Measurements from ENCODE around the gene RNF4.
"Not testable (repeated sequence)": the region's sequence is repeated elsewhere in the genome, so short reads cannot be mapped to it uniquely, and the experiment has no call there.

The RNF4 gene

DNA sequence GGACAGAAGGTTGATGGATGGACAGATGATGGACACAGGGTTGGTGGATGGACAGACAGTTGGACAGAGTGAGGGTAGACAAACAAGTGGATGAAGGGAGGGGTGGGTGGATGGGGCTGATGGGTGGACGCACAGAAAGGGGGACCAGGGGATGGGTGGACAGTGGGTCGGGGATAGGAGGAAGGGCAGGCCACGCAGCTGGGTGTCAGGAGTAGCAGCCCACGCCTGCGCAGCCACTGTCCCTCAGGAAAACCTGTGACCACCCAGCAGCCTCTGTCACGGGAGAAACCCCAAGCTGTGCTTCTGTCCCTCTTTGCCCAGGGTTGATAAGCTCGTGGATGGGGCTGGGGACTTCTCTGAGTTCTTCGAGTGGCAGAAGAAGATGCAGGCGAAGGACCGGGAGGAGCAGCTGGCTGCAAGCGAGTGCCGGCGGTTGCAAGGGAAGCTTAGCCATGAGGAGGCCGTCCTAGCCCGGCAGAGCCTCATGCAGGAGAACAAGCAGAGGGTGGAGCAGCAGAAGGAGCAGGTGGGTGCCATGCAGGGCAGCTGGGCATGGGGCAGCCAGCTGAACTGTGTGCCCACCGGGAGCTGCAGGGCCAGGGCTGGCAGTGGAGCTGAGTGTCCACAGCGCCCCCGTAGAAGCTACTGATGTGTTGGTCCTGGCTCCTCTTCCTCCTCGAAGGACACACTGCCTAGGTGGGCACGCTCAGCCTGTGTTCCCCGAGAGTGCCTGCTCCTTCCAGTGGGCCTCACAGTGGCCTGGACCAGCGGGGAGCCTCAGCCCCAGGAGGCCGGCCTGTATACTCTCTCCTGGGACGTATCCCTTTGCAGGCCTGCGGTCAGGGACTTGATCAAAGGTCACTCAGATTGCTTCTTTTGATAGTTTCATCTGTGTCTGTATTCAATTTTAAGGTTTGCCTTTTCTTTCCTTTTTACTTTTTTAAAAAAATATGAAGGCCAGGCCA, 16.8 kb upstream of the RNF4 start:
- no peak for DNase-seq (ENCODE audit: low read depth in 1 of 2, low spot score in 1 of 2)
- no peak for TF ChIP-seq JUND (IDR thresholded peaks at IDR 0.05; ENCODE audit: low read depth)
- in situ Hi-C loops (cut with HindIII; ENCODE audit: low pct_unique_long_range_greater_than_20kb, low sequenced_read_pairs) = no loop called here

DNA sequence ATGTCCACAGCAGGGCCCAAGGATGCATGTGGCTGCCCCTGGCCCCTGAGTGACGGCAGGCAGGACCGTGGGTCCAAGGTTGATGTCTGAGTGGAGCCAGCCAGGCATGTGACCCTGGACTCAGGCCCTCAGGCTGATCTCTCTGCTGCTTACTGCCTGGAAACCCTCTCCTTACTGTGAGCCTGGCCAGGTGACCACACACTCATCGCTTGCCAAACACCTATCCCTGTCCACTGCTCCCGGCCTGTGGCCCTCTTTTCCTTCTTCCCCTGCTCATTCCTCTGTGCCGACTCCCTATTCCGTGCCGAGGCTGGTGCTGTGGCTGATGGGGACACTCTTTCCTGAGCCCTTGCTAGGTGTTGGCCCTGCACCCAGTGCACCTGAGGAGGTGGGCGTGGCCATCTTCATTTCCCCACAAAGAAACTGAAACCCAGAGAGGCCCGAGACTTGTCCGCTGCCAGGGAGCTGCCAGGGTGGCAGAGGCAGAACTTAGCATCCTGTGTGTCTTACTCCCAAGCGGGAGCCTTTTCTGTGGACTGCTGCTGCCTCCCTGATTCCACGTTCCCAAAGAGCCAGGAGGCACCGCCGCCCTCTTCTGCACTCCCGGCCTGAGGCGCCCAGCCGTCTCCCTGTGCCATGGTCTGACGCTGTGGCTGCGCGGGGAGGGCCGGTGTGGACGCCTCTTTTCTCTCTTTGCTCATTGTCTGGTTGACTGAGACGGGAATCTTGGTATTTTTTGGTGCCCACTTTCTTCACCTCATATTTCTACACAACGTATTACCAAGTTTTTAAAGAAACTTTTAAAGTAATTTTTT, 11.2 kb upstream of the RNF4 start:
- in situ Hi-C loops (cut with HindIII; ENCODE audit: low pct_unique_long_range_greater_than_20kb, low sequenced_read_pairs) = no loop called here

DNA sequence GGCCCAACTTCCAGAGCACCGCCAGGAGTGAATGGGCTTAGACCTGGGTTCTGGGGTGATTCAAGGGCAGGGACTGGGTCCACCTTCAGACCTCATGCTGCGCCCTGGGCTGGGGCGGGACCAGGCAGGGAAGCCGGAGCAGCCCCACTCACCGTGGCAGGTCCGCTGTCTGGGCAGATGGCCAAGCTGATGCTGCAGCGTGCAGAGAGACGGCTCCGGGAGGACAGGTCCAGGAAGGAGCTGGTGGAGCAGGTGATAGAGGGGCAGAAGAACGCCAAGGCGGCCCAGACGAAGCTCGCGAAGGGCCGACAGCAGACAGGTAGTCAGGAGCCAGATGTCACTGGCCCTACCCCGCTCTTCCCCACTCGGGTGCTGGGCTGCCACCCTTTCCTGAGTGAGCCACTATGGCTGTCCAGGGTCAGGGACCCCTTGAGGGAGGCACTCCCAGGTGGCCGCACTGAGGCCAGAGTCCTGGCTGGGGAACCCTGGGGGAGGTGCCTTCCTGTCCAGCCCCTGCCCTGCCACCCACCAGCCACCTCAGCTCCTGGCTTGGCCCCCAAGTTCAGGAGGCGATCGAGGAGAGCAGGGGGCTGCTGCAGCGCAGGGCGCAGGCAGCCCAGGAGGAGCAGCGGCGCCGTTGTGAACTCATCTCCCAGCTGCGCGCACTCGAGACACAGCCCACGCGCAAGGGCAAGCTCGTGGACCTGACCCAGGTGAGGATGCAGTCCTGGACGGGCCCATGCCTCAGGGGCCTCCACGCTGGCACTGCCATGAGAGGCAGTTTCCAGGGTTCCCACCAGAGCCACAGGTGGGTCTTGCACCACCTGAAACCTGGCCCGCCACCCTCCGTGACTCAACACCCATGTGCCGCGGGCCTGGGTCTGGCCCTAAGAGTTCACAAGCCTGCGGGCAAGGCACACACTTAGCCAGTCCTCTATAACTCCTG, 10.1 kb upstream of the RNF4 start:
- no peak for DNase-seq (ENCODE audit: low read depth in 1 of 2, low spot score in 1 of 2)
- no peak for TF ChIP-seq JUND (IDR thresholded peaks at IDR 0.05; ENCODE audit: low read depth)
- in situ Hi-C loops (cut with HindIII; ENCODE audit: low pct_unique_long_range_greater_than_20kb, low sequenced_read_pairs) = no loop called here

More for the DNA sequence above, 11.2 kb upstream of the RNF4 start:
- TF ChIP-seq JUND (IDR thresholded peaks at IDR 0.05; ENCODE audit: low read depth) = no peak
- peak; percentile 59 to 64 for DNase-seq (ENCODE audit: low read depth in 1 of 2, low spot score in 1 of 2)

DNA sequence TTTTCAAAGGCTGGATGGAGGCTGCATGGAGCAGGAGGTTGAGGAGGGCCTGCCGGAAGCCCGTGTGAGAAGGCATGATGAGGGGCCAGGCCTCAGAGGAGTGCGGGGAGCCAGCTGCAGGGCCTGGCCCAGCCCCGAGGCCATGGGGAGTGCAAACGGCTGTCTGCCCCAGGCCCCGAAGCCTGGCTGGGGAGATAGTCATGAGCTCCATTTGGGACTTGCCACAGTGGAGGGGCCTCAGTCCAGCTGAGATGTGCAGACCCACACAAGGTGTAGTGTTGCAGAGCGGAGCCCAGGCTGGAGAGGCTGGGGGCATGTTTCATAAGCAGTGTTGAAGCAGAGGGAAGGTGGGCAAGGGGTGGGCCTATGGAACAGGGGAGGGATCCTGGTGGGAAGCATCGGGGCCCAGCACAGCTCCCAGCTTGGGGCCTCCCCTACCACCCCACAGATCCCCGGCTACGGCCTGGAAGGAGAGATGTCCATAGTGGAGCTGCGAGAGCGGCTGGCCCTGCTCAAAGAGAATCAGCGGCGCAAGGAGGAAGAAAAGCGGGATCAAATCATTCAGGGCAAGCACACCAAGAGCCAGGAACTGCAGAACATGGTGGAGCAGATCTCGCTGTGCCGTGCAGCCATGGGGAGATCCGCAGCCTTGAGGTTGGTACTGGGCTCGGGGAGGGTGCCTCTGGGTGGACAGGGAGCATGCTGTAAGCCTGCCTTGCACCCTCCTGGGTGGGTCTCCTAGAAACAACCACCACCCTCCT, 9.1 kb upstream of the RNF4 start:
- no peak for TF ChIP-seq JUND (IDR thresholded peaks at IDR 0.05; ENCODE audit: low read depth)
- in situ Hi-C loops (cut with HindIII; ENCODE audit: low pct_unique_long_range_greater_than_20kb, low sequenced_read_pairs) = no loop called here
- no peak for DNase-seq (ENCODE audit: low read depth in 1 of 2, low spot score in 1 of 2)

DNA sequence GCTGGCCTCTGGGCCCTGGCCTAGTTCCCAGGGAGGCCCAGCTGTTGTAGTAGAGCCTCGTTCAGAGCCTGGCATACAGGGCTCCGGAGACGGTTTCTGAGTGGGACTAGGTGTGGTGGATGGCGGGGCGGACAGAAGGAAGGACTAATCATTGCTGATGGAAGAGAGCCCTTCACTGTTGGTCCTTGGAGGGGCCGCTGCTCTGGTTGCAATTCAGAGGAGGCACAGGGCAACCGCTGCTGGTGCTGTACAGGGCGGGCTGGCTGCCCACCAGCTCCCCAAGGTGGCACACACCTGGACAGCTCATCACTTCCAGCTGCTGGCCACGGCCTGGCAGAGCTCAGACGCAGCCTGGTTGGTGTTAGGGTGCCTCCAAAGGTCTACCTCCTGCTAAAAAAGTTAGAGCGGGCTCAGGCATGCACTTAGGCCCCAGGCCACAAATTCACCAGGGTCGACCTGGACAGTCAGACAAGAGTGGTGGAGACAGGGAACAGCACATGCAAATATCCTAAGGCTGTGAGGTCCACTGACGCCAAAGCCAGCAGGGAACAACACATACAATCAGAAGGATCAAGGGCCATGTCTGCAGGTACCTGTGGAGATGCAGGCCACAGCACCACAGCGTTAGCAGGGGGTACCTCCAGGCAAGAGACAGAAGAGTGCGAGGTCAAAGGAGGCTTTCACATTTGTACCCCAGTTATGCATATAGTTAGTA, 7.5 kb upstream of the RNF4 start:
- DNase-seq (ENCODE audit: low read depth in 1 of 2, low spot score in 1 of 2) = no peak
- in situ Hi-C loops (cut with HindIII; ENCODE audit: low pct_unique_long_range_greater_than_20kb, low sequenced_read_pairs) = no loop called here

DNA sequence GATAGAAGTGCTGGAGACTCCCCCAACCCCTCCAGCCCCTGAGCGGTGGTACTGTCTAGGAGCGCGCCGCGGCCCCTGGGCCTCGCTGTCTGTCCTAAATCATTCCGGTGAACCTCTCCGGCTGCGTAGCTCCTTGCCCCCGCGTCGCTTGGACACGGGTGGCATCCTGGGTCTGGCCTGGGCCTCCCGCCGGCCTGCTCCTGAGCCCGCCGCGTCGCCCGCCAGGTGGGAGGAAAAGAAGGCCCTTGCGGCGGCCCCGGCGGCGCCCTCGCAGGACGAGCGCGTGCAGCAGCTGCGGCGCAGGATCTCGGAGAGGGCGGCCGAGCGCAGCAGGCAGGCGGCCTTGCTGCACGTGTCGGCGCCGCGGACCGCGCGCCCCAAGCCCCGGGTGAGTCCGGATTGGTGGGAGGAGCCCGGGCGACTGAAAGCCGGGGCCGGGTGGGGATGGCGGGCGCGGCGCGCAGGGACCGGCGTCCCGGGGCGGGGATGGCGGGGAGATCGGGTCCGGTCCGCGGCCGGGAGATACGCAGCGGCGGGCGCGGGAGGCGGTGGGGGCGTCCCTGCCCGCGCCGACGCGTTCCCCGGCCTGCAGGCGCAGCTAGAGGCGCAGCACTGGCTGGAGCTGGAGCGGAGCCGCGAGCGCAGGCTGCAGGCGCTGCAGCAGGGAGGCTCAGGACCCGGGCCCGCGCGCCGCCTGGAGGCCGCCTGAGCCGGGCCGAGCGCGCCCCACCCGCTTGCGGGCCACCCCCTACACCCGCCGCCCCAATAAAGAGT, 6.5 kb upstream of the RNF4 start:
- peak; percentile 59 to 69 for DNase-seq (ENCODE audit: low read depth in 1 of 2, low spot score in 1 of 2)
- in situ Hi-C loops (cut with HindIII; ENCODE audit: low pct_unique_long_range_greater_than_20kb, low sequenced_read_pairs) = no loop called here
- TF ChIP-seq JUND (IDR thresholded peaks at IDR 0.05; ENCODE audit: low read depth) = no peak

More for the DNA sequence above, 7.5 kb upstream of the RNF4 start:
- TF ChIP-seq JUND (IDR thresholded peaks at IDR 0.05; ENCODE audit: low read depth) = no peak

DNA sequence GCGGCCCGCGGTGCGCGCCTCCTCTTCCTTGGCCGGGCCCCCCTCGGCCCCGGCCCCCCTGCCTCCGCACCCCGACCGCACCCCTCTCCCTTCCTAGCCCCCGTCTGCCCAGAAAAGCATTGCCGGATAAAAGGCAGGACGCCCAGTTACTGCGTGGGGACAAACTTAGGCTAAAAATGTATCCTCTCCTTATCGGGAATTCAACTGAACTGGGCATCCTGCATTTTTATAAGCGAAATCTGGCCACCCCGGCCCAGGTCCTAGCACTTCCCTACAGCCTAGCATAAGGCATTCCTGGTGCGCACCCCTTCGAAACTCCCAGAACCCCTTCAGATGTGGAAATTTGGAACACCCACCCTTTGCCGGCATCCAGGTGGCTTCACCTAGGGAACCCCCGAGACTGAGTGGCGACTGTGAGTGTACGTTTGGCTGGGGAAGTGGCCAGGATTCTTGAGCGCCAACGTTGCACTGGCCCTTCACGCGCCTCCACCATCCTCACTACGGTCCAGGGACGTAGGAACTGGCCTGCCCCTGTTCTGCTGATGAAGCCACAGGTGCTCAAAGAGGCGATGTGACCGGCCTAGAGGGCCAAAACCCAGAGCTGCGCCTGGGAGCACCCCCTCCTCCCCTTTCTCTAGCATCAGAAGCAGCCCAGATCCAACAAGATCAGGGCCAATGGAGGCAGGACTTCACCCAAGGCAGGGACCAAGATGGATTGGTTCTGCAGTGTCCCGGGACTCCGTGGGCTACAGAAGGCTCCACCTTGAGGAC, 5.7 kb upstream of the RNF4 start:
- no peak for TF ChIP-seq JUND (IDR thresholded peaks at IDR 0.05; ENCODE audit: low read depth)
- in situ Hi-C loops (cut with HindIII; ENCODE audit: low pct_unique_long_range_greater_than_20kb, low sequenced_read_pairs) = no loop called here
- no peak for DNase-seq (ENCODE audit: low read depth in 1 of 2, low spot score in 1 of 2)

DNA sequence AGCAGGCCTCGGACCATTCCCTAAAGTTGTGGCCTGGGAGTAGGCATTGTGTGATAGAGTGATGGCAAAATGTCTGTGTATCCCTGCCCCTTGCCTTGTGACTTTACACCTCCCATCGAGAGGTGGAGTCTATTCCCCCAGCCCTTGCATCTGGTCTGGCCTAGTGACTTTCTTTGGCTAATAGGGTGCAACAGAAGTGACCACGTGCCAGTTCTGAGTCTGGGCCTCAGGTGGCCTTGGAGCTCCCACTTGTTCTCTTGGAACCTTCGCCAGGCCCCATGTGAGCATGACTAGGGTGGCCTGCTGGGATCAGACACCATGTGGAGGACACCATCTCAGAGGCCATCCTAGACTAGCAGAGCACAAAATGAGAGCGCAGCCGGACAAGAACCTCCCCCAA, 3.9 kb upstream of the RNF4 start:
- in situ Hi-C loops (cut with HindIII; ENCODE audit: low pct_unique_long_range_greater_than_20kb, low sequenced_read_pairs) = no loop called here

DNA sequence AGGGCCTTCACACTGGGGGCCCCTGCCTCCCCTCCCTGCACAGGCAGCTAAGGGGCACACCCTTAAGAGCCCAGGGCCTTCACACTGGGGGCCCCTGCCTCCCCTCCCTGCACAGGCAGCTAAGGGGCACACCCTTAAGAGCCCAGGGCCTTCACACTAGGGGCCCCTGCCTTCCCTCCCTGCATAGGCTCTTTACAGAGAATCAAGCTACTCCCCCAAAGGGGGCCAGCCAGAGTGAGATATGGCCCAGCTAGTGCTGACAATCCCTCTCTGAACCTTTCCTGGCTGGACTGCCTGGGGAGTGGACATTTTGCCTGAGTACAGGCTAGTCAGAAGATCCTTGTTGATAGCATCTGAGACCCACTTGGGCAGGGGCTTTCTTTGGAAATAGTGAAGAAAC, 3.4 kb upstream of the RNF4 start:
- in situ Hi-C loops (cut with HindIII; ENCODE audit: low pct_unique_long_range_greater_than_20kb, low sequenced_read_pairs); DNase-seq (ENCODE audit: low read depth in 1 of 2, low spot score in 1 of 2): not testable (repeated sequence)

More for the DNA sequence above, 3.9 kb upstream of the RNF4 start:
- DNase-seq (ENCODE audit: low read depth in 1 of 2, low spot score in 1 of 2) = no peak
- TF ChIP-seq JUND (IDR thresholded peaks at IDR 0.05; ENCODE audit: low read depth) = no peak

Data from T47D (cell line).